HEK293 (cell line): ENCODE results near the gene STUM.

Source experiments
- BCL11B ChIP-seq: fragments of 450-650 bp; formaldehyde crosslinking; IDR thresholded peaks from 2 replicates; pipeline ENCODE4 v1.5.1; 2016; ENCODE audit warnings: low read depth, missing biosample characterization, missing genetic modification characterization
- GFI1B ChIP-seq: fragments of 450-650 bp; formaldehyde crosslinking; IDR thresholded peaks from 2 replicates; pipeline ENCODE4 v1.5.1; 2016; ENCODE audit warnings: missing biosample characterization, missing genetic modification characterization
- GLI2 ChIP-seq: fragments of 450-650 bp; formaldehyde crosslinking; IDR thresholded peaks from 2 replicates; pipeline ENCODE4; 2017; ENCODE audit warnings: missing biosample characterization, missing genetic modification characterization, low read depth, borderline replicate concordance
- GLIS2 ChIP-seq: fragments of 450-650 bp; formaldehyde crosslinking; IDR thresholded peaks from 2 replicates; pipeline ENCODE4 v1.5.1; 2016; ENCODE audit warnings: missing biosample characterization, missing genetic modification characterization
- HOXA7 ChIP-seq: sonication (generic); formaldehyde crosslinking; IDR thresholded peaks from 2 replicates; pipeline ENCODE4 v1.8.1; 2022; ENCODE audit warnings: missing genetic modification reagents, borderline replicate concordance
- KLF7 ChIP-seq: fragments of 450-650 bp; formaldehyde crosslinking; IDR thresholded peaks from 2 replicates; pipeline ENCODE4 v1.5.1; 2016; ENCODE audit warnings: missing biosample characterization, missing genetic modification characterization, borderline replicate concordance
- KLF9 ChIP-seq: fragments of 450-650 bp; formaldehyde crosslinking; IDR thresholded peaks from 2 replicates; pipeline ENCODE4 v1.5.1; 2016; ENCODE audit warnings: missing biosample characterization, missing genetic modification characterization, low read depth
- MEIS1 ChIP-seq: sonication (generic); formaldehyde crosslinking; IDR thresholded peaks from 2 replicates; pipeline ENCODE4 v1.8.1; 2022; ENCODE audit warnings: missing genetic modification reagents, mild to moderate bottlenecking, borderline replicate concordance
- OSR2 ChIP-seq: fragments of 450-650 bp; formaldehyde crosslinking; IDR thresholded peaks from 2 replicates; pipeline ENCODE4 v1.5.1; 2016; ENCODE audit warnings: missing biosample characterization, missing genetic modification characterization
- RBAK ChIP-seq: fragments of 450-650 bp; formaldehyde crosslinking; IDR thresholded peaks from 2 replicates; pipeline ENCODE4 v1.5.1; 2016; ENCODE audit warnings: missing biosample characterization, missing genetic modification characterization
- SALL2 ChIP-seq: fragments of 450-650 bp; formaldehyde crosslinking; IDR thresholded peaks from 2 replicates; pipeline ENCODE4 v1.5.0; 2017; ENCODE audit warnings: missing biosample characterization, mild to moderate bottlenecking, missing genetic modification characterization, borderline replicate concordance
- SP7 ChIP-seq: fragments of 450-650 bp; formaldehyde crosslinking; IDR thresholded peaks from 2 replicates; pipeline ENCODE4 v1.5.1; 2016; ENCODE audit warnings: missing biosample characterization, missing genetic modification characterization
- YY2 ChIP-seq: fragments of 450-650 bp; formaldehyde crosslinking; IDR thresholded peaks from 2 replicates; pipeline ENCODE4 v1.5.1; 2016; ENCODE audit warnings: missing biosample characterization, missing genetic modification characterization
- ZBTB20 ChIP-seq: fragments of 450-650 bp; formaldehyde crosslinking; IDR thresholded peaks from 2 replicates; pipeline ENCODE4 v1.5.1; 2016; ENCODE audit warnings: missing biosample characterization, missing genetic modification characterization
- ZBTB21 ChIP-seq: fragments of 450-650 bp; formaldehyde crosslinking; IDR thresholded peaks from 2 replicates; pipeline ENCODE4 v1.5.1; 2017; ENCODE audit warnings: missing biosample characterization, missing genetic modification characterization
- ZFP69B ChIP-seq: fragments of 450-650 bp; formaldehyde crosslinking; IDR thresholded peaks from 2 replicates; pipeline ENCODE4 v1.5.1; 2016; ENCODE audit warnings: missing biosample characterization, missing genetic modification characterization
- ZNF10 ChIP-seq: fragments of 450-650 bp; formaldehyde crosslinking; IDR thresholded peaks from 2 replicates; pipeline ENCODE4 v1.5.1; 2017; ENCODE audit warnings: missing biosample characterization, missing genetic modification characterization
- ZNF169 ChIP-seq: fragments of 450-650 bp; formaldehyde crosslinking; IDR thresholded peaks from 2 replicates; pipeline ENCODE4 v1.5.1; 2016; ENCODE audit warnings: missing biosample characterization, missing genetic modification characterization
- ZNF19 ChIP-seq: fragments of 450-650 bp; formaldehyde crosslinking; IDR thresholded peaks from 2 replicates; pipeline ENCODE4; 2016; ENCODE audit warnings: missing biosample characterization, missing genetic modification characterization, low read depth
- ZNF223 ChIP-seq: fragments of 450-650 bp; formaldehyde crosslinking; IDR thresholded peaks from 2 replicates; pipeline ENCODE4 v1.5.1; 2016; ENCODE audit warnings: missing biosample characterization, missing genetic modification characterization
- ZNF350 ChIP-seq: fragments of 450-650 bp; formaldehyde crosslinking; IDR thresholded peaks from 2 replicates; pipeline ENCODE4 v1.5.0; 2017; ENCODE audit warnings: missing biosample characterization, mild to moderate bottlenecking, missing genetic modification characterization
- ZNF354C ChIP-seq: fragments of 450-650 bp; formaldehyde crosslinking; IDR thresholded peaks from 2 replicates; pipeline ENCODE4 v1.5.1; 2016; ENCODE audit warnings: missing biosample characterization, missing genetic modification characterization, low read depth, borderline replicate concordance
- ZNF423 ChIP-seq: fragments of 450-650 bp; formaldehyde crosslinking; IDR thresholded peaks from 2 replicates; pipeline ENCODE4 v1.5.1; 2016; ENCODE audit warnings: missing biosample characterization, missing genetic modification characterization
- ZNF473 ChIP-seq: fragments of 450-650 bp; formaldehyde crosslinking; IDR thresholded peaks from 2 replicates; pipeline ENCODE4 v1.5.1; 2017; ENCODE audit warnings: missing biosample characterization, missing genetic modification characterization
- ZNF544 ChIP-seq: fragments of 450-650 bp; formaldehyde crosslinking; IDR thresholded peaks from 2 replicates; pipeline ENCODE4 v1.5.0; 2017; ENCODE audit warnings: missing biosample characterization, missing genetic modification characterization
- ZNF621 ChIP-seq: fragments of 450-650 bp; formaldehyde crosslinking; IDR thresholded peaks from 2 replicates; pipeline ENCODE4 v1.5.1; 2017; ENCODE audit warnings: missing biosample characterization, missing genetic modification characterization
- ZNF658 ChIP-seq: fragments of 450-650 bp; formaldehyde crosslinking; IDR thresholded peaks from 2 replicates; pipeline ENCODE4; 2016; ENCODE audit warnings: missing biosample characterization, missing genetic modification characterization
- ZNF791 ChIP-seq: fragments of 450-650 bp; formaldehyde crosslinking; IDR thresholded peaks from 2 replicates; pipeline ENCODE4 v1.5.1; 2016; ENCODE audit warnings: missing biosample characterization, missing genetic modification characterization
- TF ChIP-seq, protein P1 (sequence below): fragments of 450-650 bp; formaldehyde crosslinking; IDR thresholded peaks from 2 replicates; pipeline ENCODE4 v1.5.1; 2016; ENCODE audit warnings: missing biosample characterization, missing genetic modification characterization
- TF ChIP-seq, protein P2 (sequence below): fragments of 450-650 bp; formaldehyde crosslinking; IDR thresholded peaks from 2 replicates; pipeline ENCODE4 v1.5.1; 2016; ENCODE audit warnings: missing biosample characterization, missing genetic modification characterization
- TF ChIP-seq, protein P3 (sequence below): fragments of 450-650 bp; formaldehyde crosslinking; IDR thresholded peaks from 2 replicates; pipeline ENCODE4; 2016; ENCODE audit warnings: missing biosample characterization, missing genetic modification characterization
- TF ChIP-seq, protein P4 (sequence below): fragments of 450-650 bp; formaldehyde crosslinking; IDR thresholded peaks from 2 replicates; pipeline ENCODE4 v1.5.1; 2016; ENCODE audit warnings: missing biosample characterization, missing genetic modification characterization
- TF ChIP-seq, protein P5 (sequence below): fragments of 450-650 bp; formaldehyde crosslinking; IDR thresholded peaks from 2 replicates; pipeline ENCODE4 v1.5.1; 2017; ENCODE audit warnings: missing biosample characterization, missing genetic modification characterization

STUM gene

DNA sequence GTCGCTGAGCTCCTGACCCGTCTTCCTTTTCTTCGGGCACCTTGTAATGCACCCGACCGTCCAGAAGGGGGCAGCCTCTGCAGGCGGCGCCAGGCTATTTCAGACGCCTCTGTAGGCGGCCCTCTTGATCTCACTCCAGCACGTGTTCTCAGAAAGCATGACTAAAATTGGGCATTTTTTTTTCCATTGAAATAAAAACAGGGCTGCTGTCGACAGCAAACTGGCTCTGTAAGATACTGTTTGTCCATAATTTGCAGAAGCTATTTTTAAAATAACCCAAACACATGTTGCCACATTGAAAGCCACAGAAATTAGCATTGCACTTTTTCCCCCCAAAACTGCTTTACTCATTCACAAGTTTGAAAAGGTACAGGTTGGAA, 78.0 kb downstream of the STUM start (continued):
- TF ChIP-seq ZBTB21 (0 out of 2 replicates have a peak, but pooled peaks have one; percentile 23), ZNF473 (tag by site-specific recombination) (no peak), ZNF350 (tag by site-specific recombination) (no peak), ZNF354C (tag by site-specific recombination) (no peak), ZBTB20 (tag by site-specific recombination) (no peak), ZNF19 (tag by site-specific recombination) (no peak), KLF7 (tag by site-specific recombination) (no peak), RBAK (tag by site-specific recombination) (no peak), BCL11B (tag by site-specific recombination) (no peak), ZNF223 (tag by site-specific recombination) (no peak), ZNF423 (tag by site-specific recombination) (no peak), ZNF169 (tag by site-specific recombination) (no peak), SALL2 (no peak), HOXA7 (CRISPR knock-in tag) (no peak), GLI2 (tag by site-specific recombination) (no peak), ZNF791 (no peak), GFI1B (tag by site-specific recombination) (no peak), ZNF658 (tag by site-specific recombination) (no peak), KLF9 (tag by site-specific recombination) (no peak), ZNF621 (tag by site-specific recombination) (no peak), GLIS2 (tag by site-specific recombination) (no peak), OSR2 (tag by site-specific recombination) (no peak), MEIS1 (CRISPR knock-in tag) (no peak), ZFP69B (tag by site-specific recombination) (no peak; the same call in 1 of the 2 replicates), ZNF10 (tag by site-specific recombination) (no peak), YY2 (no peak), ZNF544 (tag by site-specific recombination) (no peak), SP7 (tag by site-specific recombination) (0 out of 2 replicates have a peak, but pooled peaks have one; percentile 34)
- TF ChIP-seq, protein P1, sequence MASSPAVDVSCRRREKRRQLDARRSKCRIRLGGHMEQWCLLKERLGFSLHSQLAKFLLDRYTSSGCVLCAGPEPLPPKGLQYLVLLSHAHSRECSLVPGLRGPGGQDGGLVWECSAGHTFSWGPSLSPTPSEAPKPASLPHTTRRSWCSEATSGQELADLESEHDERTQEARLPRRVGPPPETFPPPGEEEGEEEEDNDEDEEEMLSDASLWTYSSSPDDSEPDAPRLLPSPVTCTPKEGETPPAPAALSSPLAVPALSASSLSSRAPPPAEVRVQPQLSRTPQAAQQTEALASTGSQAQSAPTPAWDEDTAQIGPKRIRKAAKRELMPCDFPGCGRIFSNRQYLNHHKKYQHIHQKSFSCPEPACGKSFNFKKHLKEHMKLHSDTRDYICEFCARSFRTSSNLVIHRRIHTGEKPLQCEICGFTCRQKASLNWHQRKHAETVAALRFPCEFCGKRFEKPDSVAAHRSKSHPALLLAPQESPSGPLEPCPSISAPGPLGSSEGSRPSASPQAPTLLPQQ = peak; percentile 53; the same call in 1 of the 2 replicates
- TF ChIP-seq, protein P2, sequence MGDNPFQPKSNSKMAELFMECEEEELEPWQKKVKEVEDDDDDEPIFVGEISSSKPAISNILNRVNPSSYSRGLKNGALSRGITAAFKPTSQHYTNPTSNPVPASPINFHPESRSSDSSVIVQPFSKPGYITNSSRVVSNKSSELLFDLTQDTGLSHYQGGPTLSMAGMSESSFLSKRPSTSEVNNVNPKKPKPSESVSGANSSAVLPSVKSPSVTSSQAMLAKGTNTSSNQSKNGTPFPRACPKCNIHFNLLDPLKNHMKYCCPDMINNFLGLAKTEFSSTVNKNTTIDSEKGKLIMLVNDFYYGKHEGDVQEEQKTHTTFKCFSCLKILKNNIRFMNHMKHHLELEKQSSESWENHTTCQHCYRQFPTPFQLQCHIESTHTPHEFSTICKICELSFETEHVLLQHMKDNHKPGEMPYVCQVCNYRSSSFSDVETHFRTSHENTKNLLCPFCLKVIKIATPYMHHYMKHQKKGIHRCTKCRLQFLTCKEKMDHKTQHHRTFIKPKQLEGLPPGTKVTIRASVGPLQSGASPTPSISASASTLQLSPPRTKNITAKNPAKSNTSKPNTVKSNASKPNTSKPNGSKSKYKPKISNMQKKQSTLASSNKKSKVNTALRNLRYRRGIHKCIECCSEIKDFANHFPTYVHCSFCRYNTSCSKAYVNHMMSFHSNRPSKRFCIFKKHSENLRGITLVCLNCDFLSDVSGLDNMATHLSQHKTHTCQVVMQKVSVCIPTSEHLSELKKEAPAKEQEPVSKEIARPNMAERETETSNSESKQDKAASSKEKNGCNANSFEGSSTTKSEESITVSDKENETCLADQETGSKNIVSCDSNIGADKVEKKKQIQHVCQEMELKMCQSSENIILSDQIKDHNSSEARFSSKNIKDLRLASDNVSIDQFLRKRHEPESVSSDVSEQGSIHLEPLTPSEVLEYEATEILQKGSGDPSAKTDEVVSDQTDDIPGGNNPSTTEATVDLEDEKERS = no peak
- TF ChIP-seq, protein P3, sequence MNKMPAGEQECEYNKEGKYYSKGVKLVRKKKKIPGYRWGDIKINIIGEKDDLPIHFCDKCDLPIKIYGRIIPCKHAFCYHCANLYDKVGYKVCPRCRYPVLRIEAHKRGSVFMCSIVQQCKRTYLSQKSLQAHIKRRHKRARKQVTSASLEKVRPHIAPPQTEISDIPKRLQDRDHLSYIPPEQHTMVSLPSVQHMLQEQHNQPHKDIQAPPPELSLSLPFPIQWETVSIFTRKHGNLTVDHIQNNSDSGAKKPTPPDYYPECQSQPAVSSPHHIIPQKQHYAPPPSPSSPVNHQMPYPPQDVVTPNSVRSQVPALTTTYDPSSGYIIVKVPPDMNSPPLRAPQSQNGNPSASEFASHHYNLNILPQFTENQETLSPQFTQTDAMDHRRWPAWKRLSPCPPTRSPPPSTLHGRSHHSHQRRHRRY = no peak
- TF ChIP-seq, protein P4, sequence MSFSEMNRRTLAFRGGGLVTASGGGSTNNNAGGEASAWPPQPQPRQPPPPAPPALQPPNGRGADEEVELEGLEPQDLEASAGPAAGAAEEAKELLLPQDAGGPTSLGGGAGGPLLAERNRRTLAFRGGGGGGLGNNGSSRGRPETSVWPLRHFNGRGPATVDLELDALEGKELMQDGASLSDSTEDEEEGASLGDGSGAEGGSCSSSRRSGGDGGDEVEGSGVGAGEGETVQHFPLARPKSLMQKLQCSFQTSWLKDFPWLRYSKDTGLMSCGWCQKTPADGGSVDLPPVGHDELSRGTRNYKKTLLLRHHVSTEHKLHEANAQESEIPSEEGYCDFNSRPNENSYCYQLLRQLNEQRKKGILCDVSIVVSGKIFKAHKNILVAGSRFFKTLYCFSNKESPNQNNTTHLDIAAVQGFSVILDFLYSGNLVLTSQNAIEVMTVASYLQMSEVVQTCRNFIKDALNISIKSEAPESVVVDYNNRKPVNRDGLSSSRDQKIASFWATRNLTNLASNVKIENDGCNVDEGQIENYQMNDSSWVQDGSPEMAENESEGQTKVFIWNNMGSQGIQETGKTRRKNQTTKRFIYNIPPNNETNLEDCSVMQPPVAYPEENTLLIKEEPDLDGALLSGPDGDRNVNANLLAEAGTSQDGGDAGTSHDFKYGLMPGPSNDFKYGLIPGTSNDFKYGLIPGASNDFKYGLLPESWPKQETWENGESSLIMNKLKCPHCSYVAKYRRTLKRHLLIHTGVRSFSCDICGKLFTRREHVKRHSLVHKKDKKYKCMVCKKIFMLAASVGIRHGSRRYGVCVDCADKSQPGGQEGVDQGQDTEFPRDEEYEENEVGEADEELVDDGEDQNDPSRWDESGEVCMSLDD (tag by site-specific recombination) = no peak
- TF ChIP-seq, protein P5, sequence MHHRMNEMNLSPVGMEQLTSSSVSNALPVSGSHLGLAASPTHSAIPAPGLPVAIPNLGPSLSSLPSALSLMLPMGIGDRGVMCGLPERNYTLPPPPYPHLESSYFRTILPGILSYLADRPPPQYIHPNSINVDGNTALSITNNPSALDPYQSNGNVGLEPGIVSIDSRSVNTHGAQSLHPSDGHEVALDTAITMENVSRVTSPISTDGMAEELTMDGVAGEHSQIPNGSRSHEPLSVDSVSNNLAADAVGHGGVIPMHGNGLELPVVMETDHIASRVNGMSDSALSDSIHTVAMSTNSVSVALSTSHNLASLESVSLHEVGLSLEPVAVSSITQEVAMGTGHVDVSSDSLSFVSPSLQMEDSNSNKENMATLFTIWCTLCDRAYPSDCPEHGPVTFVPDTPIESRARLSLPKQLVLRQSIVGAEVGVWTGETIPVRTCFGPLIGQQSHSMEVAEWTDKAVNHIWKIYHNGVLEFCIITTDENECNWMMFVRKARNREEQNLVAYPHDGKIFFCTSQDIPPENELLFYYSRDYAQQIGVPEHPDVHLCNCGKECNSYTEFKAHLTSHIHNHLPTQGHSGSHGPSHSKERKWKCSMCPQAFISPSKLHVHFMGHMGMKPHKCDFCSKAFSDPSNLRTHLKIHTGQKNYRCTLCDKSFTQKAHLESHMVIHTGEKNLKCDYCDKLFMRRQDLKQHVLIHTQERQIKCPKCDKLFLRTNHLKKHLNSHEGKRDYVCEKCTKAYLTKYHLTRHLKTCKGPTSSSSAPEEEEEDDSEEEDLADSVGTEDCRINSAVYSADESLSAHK (tag by site-specific recombination) = no peak
